ENCODE data around the gene OXNAD1.

Gene OXNAD1

GRCh38 chr3:16248556-16248955, 16.5 kb upstream of the OXNAD1 start:
- no peak for DNase-seq

- no peak for DNase-seq
Measured at GRCh38 chr3:16249336-16249735, 15.7 kb upstream of the OXNAD1 start.

GRCh38 chr3:16249886-16250285, 15.1 kb upstream of the OXNAD1 start:
- no peak for DNase-seq

GRCh38 chr3:16251316-16252085, 13.5 kb upstream of the OXNAD1 start:
- no peak for DNase-seq

- DNase-seq, result no peak
Measured at GRCh38 chr3:16252243-16252978, 12.6 kb upstream of the OXNAD1 start.

- no peak for DNase-seq
Measured at GRCh38 chr3:16252988-16253387, 12.0 kb upstream of the OXNAD1 start.

GRCh38 chr3:16253601-16254000, 11.4 kb upstream of the OXNAD1 start:
- no peak for DNase-seq

GRCh38 chr3:16254916-16255315, 10.1 kb upstream of the OXNAD1 start:
- DNase-seq, result no peak

GRCh38 chr3:16255326-16255725, 9.7 kb upstream of the OXNAD1 start:
- DNase-seq, result no peak

- DNase-seq, result peak; percentile 39
Measured at GRCh38 chr3:16255726-16256125, 9.3 kb upstream of the OXNAD1 start.

- no peak for DNase-seq
Measured at GRCh38 chr3:16257309-16257708, 7.7 kb upstream of the OXNAD1 start.

GRCh38 chr3:16258177-16258576, 6.8 kb upstream of the OXNAD1 start:
- no peak for DNase-seq

GRCh38 chr3:16258866-16259265, 6.1 kb upstream of the OXNAD1 start:
- no peak for DNase-seq

- DNase-seq, result no peak
Measured at GRCh38 chr3:16260046-16260445, 5.0 kb upstream of the OXNAD1 start.

- DNase-seq, result no peak
Measured at GRCh38 chr3:16262174-16262573, 2.8 kb upstream of the OXNAD1 start.

GRCh38 chr3:16264174-16264707, 771 bp upstream of the OXNAD1 start:
- DNase-seq, result no peak

- DNase-seq, result no peak
Measured at GRCh38 chr3:16265455-16265786, 409 bp downstream of the OXNAD1 start.

GRCh38 chr3:16266714-16267113, 1.7 kb downstream of the OXNAD1 start:
- no peak for DNase-seq

- DNase-seq, result no peak
Measured at GRCh38 chr3:16270855-16271254, 5.8 kb downstream of the OXNAD1 start.

- DNase-seq, result no peak
Measured at GRCh38 chr3:16272588-16272987, 7.6 kb downstream of the OXNAD1 start.

- DNase-seq, result no peak
Measured at GRCh38 chr3:16273867-16274266, 8.9 kb downstream of the OXNAD1 start.

- no peak for DNase-seq
Measured at GRCh38 chr3:16277471-16277870, 12.5 kb downstream of the OXNAD1 start.

- DNase-seq, result no peak
Measured at GRCh38 chr3:16279010-16279801, 14.2 kb downstream of the OXNAD1 start.

GRCh38 chr3:16280671-16281070, 15.7 kb downstream of the OXNAD1 start:
- no peak for DNase-seq
